HG03460 (cell line): ENCODE results near the gene CYSTM1.
"Not testable (repeated sequence)": the region's sequence is repeated elsewhere in the genome, so short reads cannot be mapped to it uniquely, and the experiment has no call there.

Experiments used
- ATAC-seq: cut with Tn5 transposase; IDR thresholded peaks from one replicate; pipeline ENCODE4 v1.9.1; 2021; ENCODE audit not compliant: unreplicated experiment

Gene CYSTM1

DNA sequence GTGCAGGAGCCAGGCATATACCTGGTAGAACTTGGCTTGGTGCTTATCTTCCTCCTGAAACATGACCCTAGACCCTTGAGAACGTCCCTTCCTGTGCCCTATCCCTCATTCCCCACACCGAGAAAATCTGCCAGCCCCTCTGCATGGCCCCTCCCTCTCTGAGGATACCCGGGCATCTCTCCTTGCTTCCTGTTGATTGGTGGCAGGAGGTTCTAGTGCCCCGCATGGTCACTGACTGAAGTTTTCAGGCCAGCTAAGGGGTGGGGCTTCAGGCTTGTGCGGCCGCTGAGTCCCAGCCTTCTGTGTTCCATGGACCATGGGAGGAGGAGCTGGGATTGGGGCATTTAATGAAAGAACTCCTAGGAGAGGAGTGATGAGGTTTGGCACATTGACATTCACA, 26.5 kb upstream of the CYSTM1 start:
- ATAC-seq: no peak

GRCh38 chr5:140150201-140150600, 24.8 kb upstream of the CYSTM1 start:
- no peak for ATAC-seq

- no peak for ATAC-seq
Observed at GRCh38 chr5:140151144-140152021, 23.6 kb upstream of the CYSTM1 start.

GRCh38 chr5:140152022-140152999, 22.7 kb upstream of the CYSTM1 start:
- no peak for ATAC-seq

DNA sequence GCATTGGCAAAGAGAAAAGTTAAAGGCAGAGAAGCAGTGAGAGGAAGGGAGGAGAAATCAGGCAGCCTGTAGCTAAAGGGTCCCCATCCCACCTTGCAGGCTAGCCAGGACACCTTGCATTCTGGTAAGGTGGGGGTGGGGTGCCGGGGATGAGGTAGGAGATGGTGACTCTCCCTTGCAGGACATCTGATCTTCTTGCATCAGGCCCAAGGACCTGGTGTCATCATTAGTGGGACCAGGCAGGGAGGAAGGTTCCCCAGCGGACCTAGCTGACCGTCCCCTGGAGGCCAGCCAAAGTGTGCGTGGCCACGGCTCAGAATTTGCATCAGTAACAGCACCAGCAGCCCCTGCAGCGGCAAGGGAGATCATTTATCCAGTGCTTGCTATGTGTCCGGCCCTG, 21.7 kb upstream of the CYSTM1 start:
- ATAC-seq: no peak

- no peak for ATAC-seq
Observed at GRCh38 chr5:140153905-140154304, 21.1 kb upstream of the CYSTM1 start.

GRCh38 chr5:140154710-140155381, 20.1 kb upstream of the CYSTM1 start:
- ATAC-seq: not testable (repeated sequence)

- peak; percentile 92 for ATAC-seq
Observed at GRCh38 chr5:140157032-140157781, 17.8 kb upstream of the CYSTM1 start.

- ATAC-seq: no peak
Observed at GRCh38 chr5:140159014-140159927, 15.7 kb upstream of the CYSTM1 start.

DNA sequence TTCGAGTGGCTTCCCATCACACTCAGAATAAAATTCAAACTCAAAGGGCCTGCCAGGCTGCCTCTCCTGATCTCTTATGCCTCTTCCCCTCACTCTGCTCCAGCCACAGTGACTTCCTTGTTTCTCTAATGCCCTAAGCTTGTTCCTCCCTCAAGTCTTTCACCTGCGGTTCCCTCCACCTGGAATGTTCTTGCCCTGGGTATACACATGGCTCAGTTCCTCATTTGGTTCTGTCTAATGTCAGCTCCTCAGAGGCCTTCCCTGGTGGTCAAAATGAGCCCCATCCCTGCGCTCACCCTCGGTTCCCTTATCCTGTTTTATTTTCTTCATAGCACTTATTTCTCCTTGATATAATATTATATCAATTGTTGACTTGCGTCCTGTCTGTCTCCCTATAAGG, 12.7 kb upstream of the CYSTM1 start:
- ATAC-seq: no peak

DNA sequence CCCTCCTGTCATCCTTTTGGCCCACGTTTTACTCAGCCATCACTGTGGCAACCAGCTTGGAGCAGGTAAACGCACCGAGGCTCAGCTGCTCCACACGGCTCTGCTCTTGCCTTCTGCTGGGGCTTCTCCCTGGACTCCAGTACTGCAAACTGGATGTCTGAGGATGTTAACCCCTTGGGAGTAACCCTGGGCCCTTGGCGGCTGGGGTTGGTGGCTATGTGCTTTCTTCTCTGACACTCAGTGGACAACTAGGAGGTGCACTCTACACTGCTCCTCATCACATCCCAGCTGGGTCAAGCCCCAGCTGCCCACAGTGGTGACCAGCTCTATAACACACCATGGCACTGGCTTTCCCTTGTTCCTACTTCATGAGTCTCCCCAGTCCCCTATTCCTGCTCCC, 12.2 kb upstream of the CYSTM1 start:
- ATAC-seq: no peak

DNA sequence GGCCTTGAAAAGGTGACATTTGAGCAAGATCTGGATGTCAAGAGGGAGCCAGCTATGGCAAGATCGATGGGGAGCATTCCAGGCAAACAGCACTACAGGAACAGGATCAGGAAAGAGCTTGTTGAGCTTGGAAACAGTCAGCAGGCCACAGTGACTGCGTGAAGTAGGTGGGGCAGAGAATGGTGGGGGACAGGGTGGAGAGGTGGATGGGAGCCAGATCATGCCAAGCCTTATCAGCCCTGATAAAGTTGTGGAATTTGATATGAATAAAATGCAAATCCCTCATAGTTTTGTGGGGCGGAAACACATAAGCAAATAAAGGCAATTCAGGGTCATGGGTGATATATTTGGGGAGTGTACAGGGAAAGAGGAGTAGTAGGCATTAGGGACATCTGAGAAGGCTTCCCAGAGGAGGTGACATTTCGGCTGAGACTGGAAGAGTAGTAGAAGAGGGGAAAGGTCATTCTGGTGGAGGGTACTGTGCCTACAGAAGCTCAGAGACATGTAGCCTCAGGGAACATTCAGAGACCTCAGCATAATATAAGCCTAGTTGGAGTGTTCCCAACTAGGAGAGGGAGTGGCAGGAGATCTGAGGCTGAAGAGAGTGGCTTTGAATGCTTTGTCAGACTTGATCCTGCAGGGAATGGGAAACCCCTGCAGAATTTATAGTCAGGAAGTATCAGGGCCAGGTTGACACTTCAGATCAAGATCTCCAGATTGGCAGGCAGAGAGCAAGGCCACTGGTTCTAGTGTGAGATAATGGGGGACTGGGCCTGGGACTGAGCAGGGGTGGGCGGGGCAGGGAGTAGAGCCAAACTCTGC, 9.7 kb upstream of the CYSTM1 start:
- ATAC-seq: no peak

DNA sequence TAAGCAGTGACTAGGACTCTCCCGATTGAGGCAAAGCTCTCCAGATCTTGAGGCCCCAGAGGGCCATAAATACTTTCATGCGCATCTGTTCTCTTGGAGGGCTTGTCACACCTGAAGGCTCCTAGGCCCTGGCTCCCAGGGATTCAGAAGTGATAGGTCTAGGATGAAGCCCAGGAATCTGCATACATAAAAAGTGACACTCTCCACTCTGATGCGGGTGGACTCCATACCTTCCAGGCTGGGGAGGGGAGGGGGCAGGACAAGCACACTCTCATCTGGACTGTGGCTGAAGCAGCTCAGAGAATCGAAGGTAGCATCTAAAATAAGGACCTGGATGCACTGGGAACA, 9.1 kb upstream of the CYSTM1 start:
- no peak for ATAC-seq

DNA sequence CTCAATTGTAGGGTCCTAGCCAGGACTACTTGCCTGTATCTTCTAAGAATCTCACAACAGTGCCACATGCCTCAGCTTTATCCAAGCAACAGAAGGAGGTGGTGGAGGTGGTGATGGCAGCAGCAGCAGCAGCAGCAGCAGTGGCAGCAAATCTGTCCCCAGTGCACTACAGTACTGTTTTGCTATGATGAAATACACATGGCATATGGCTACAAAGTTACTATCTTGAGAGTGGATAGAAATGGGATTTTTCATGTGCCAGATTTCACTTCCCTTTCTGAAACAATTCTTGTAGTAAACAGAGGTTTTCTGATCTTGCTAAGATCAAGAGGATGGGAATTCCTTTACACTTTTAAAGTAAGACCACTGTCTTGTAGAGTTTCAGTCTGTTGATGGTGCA, 8.1 kb upstream of the CYSTM1 start:
- no peak for ATAC-seq

GRCh38 chr5:140168371-140168770, 6.6 kb upstream of the CYSTM1 start:
- no peak for ATAC-seq

GRCh38 chr5:140169410-140169809, 5.6 kb upstream of the CYSTM1 start:
- ATAC-seq: no peak

GRCh38 chr5:140172483-140172882, 2.5 kb upstream of the CYSTM1 start:
- no peak for ATAC-seq

DNA sequence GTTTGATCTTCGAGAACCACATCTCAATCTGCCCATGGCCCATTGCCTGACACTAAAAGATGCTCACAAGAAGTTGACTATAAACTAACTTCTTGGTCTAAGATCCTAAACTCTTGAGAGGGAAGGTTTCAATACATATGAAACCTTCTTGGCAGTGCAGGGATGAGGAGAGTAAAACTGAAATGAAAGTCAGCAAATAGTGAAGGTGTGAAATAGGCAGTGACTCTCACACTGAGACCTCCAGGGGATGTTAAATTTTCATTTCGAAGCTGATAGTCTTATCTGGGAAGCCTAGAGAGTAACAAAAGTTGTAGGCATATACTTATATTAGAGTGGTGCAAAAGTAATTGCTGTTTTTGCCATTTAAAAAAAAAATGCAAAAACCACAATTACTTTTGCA, 974 bp upstream of the CYSTM1 start:
- ATAC-seq: no peak
